Measurements from ENCODE around the gene NNAT.
"Not testable (repeated sequence)": the region's sequence is repeated elsewhere in the genome, so short reads cannot be mapped to it uniquely, and the experiment has no call there.

The NNAT gene

DNA sequence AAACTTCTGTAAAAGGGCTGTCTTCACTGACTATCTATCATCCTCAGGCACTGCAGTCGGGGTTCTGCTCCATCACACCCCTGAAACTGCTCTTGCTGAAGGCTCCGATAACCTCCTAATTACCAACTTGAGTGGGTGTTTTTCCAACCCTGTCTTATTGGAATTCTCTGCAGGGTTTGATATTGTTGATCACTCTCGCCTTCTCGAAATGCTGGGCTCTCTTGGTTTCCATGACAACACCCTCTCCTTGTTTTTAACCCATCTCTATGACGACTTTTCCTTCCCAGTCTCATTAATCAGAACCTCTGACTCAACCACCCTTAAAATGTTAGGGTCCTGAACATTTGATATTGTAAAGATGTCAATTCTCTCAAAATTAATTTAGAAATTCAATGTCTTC, 39.4 kb upstream of the NNAT start:
- Histone ChIP-seq H3K4me1 (ENCODE audit: control insufficient read depth, insufficient read depth, low read length) (peaks cover 5% of the 10 kb centered on the region), H3K4me3 (ENCODE audit: low read length in 2 of 2) (no peak overlapping the region), H3K36me3 (ENCODE audit: control insufficient read depth in 2 of 2, insufficient read depth in 2 of 2, low read length in 2 of 2) (no peaks in the 10 kb centered on the region), H3K9ac (ENCODE audit: low read length in 2 of 2) (no peak overlapping the region), H3K27ac (ENCODE audit: low read length) (no peak overlapping the region), H3K27me3 (ENCODE audit: control insufficient read depth in 1 of 2, insufficient read depth in 2 of 2, low read length in 2 of 2) (no peaks in the 10 kb centered on the region), H3K9me3 (ENCODE audit: control insufficient read depth in 2 of 2, low read length in 2 of 2) (no peaks in the 10 kb centered on the region)

DNA sequence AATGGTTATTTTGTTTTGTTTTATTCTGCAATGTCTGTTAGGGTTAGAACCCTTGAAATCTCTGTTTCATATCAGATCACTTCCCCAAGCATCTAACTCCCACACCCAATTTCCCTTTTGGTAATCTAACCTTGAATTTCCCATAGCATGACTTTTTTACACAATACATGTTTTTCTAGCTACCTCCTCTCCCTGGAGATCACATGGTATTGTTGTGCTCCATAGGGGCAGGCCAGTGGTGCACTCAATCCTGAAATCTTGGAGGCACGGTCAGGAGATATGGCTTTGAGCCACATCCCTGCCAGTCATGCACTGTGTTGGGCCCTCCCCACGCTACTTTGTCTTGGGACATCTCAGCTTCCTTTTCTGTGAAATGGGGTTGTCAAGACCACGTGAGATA, 36.7 kb upstream of the NNAT start:
- Histone ChIP-seq H3K9ac (ENCODE audit: low read length in 2 of 2) (no peak overlapping the region), H3K27ac (ENCODE audit: low read length) (no peak overlapping the region)

DNA sequence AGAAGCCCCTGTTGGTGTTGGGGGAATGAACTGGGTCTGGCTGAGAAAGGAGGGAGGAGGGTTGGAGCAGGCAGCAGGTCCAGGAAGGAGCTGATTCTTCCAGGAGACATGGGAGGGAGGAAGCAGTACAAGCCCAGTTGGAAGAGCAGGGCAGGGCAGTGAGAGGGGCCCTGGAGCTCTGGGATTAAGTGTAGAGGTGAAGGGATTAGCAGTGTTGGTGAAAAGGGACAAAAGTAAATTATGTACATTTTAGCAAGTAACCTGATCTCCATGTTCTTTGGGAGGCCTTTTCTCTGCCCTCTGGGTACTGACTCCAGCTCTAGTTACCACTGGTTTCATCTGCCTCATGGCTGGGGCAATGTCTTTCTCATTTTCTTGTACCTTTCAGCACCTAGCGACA, 34.8 kb upstream of the NNAT start:
- not testable (repeated sequence) for H3K4me1 ChIP-seq (ENCODE audit: control insufficient read depth, insufficient read depth, low read length); H3K27ac ChIP-seq (ENCODE audit: low read length); H3K4me3 ChIP-seq (ENCODE audit: low read length in 2 of 2); H3K27me3 ChIP-seq (ENCODE audit: control insufficient read depth in 1 of 2, insufficient read depth in 2 of 2, low read length in 2 of 2); H3K9ac ChIP-seq (ENCODE audit: low read length in 2 of 2); H3K9me3 ChIP-seq (ENCODE audit: control insufficient read depth in 2 of 2, low read length in 2 of 2); H3K36me3 ChIP-seq (ENCODE audit: control insufficient read depth in 2 of 2, insufficient read depth in 2 of 2, low read length in 2 of 2)

More for the DNA sequence above, 36.7 kb upstream of the NNAT start:
- Histone ChIP-seq H3K27me3 (ENCODE audit: control insufficient read depth in 1 of 2, insufficient read depth in 2 of 2, low read length in 2 of 2) (no peaks in the 10 kb centered on the region), H3K4me3 (ENCODE audit: low read length in 2 of 2) (no peak overlapping the region), H3K36me3 (ENCODE audit: control insufficient read depth in 2 of 2, insufficient read depth in 2 of 2, low read length in 2 of 2) (no peaks in the 10 kb centered on the region), H3K4me1 (ENCODE audit: control insufficient read depth, insufficient read depth, low read length) (peaks cover 5% of the 10 kb centered on the region), H3K9me3 (ENCODE audit: control insufficient read depth in 2 of 2, low read length in 2 of 2) (no peaks in the 10 kb centered on the region)

DNA sequence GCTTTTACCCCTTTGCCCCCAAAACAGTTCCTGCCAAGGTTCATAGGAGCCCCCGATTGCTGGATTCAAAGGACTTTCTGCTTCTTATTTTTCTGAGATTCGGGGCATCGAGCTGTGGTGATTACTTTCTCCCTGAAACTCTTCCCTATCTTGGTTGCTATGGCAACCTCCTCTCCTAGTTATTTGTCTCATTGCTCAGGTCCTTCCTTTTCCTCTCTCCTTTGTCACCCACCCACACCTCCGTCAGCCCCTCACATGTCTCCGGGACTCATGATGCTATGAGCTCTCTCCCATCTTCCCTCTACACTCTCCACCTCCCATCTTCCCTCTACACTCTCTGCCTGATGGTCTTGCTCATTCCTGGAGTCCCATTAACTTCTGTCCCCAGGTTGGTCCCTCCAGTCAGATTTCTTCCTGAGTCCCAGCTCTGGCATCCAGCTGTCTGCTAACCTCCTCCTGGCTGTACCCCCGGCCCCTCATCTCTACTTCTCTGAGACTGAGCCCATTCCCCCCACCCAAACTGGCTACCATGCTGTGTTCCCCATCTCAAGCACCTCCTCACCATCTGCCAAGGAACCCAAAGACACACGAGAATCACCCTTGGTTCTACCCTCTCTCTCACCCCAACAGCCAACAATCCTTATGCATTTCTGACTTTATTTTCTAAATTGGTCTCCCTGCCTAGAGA, 30.2 kb upstream of the NNAT start:
- Histone ChIP-seq H3K27me3 (ENCODE audit: control insufficient read depth in 1 of 2, insufficient read depth in 2 of 2, low read length in 2 of 2) (no peaks in the 10 kb centered on the region), H3K36me3 (ENCODE audit: control insufficient read depth in 2 of 2, insufficient read depth in 2 of 2, low read length in 2 of 2) (peaks cover 17 to 21% of the 10 kb centered on the region in 2 donors), H3K9ac (ENCODE audit: low read length in 2 of 2) (no peak overlapping the region), H3K4me1 (ENCODE audit: control insufficient read depth, insufficient read depth, low read length) (no peaks in the 10 kb centered on the region), H3K9me3 (ENCODE audit: control insufficient read depth in 2 of 2, low read length in 2 of 2) (no peaks in the 10 kb centered on the region), H3K27ac (ENCODE audit: low read length) (no peak overlapping the region), H3K4me3 (ENCODE audit: low read length in 2 of 2) (no peak overlapping the region)

DNA sequence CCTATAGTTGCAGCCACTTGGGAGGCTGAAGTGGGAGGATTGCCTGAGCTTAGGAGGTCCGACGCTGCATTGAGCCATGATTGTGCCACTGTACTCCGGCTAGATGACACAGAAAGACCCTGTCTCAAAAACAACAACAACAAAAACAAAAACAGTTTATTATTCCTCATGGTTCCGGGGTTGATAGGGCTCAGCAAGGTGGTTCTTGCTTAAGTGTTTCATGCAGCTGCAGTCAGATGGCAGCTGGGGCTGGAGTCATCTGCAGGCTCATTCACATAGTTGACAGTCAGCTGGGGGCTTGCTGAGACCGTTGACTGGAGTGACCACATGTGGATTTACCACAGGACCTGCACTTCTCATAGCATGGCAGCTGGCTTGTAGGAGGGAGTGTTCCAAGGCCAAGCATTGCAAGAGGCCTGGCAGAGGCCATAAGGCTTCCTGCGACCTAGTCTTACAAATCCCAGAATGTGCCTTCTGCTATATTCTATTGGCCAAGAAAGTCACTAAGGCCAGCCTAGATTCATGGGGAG, 28.9 kb upstream of the NNAT start:
- Histone ChIP-seq H3K27ac (ENCODE audit: low read length) (no peak overlapping the region), H3K4me3 (ENCODE audit: low read length in 2 of 2) (no peak overlapping the region), H3K27me3 (ENCODE audit: control insufficient read depth in 1 of 2, insufficient read depth in 2 of 2, low read length in 2 of 2) (no peaks in the 10 kb centered on the region), H3K9ac (ENCODE audit: low read length in 2 of 2) (no peak overlapping the region), H3K4me1 (ENCODE audit: control insufficient read depth, insufficient read depth, low read length) (no peaks in the 10 kb centered on the region), H3K9me3 (ENCODE audit: control insufficient read depth in 2 of 2, low read length in 2 of 2) (no peaks in the 10 kb centered on the region), H3K36me3 (ENCODE audit: control insufficient read depth in 2 of 2, insufficient read depth in 2 of 2, low read length in 2 of 2) (peaks cover 17 to 21% of the 10 kb centered on the region in 2 donors)

DNA sequence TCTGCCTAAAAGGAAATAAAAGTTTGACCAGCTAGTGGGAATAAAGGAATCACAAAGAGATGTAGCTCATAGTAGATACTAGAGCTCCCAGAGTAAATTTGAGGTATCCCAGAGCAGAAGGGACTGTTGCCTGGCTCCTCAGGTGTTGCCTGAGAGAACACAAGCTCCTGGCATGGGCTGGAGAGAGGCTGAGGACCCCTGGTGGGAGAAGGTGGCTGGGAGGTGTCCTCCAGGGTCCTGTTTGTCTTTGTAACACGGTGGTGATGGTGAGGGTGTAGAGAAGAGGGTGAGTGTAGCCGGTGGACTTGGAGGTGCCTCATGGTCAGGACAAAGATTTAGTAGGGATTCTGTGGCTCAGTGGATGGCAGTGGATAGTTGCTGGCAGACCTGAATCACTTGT, 28.1 kb upstream of the NNAT start:
- Histone ChIP-seq H3K9ac (ENCODE audit: low read length in 2 of 2) (no peak overlapping the region), H3K4me3 (ENCODE audit: low read length in 2 of 2) (no peak overlapping the region), H3K4me1 (ENCODE audit: control insufficient read depth, insufficient read depth, low read length) (no peaks in the 10 kb centered on the region), H3K9me3 (ENCODE audit: control insufficient read depth in 2 of 2, low read length in 2 of 2) (no peaks in the 10 kb centered on the region), H3K27ac (ENCODE audit: low read length) (no peak overlapping the region), H3K36me3 (ENCODE audit: control insufficient read depth in 2 of 2, insufficient read depth in 2 of 2, low read length in 2 of 2) (peaks cover 17 to 21% of the 10 kb centered on the region in 2 donors), H3K27me3 (ENCODE audit: control insufficient read depth in 1 of 2, insufficient read depth in 2 of 2, low read length in 2 of 2) (no peaks in the 10 kb centered on the region)

DNA sequence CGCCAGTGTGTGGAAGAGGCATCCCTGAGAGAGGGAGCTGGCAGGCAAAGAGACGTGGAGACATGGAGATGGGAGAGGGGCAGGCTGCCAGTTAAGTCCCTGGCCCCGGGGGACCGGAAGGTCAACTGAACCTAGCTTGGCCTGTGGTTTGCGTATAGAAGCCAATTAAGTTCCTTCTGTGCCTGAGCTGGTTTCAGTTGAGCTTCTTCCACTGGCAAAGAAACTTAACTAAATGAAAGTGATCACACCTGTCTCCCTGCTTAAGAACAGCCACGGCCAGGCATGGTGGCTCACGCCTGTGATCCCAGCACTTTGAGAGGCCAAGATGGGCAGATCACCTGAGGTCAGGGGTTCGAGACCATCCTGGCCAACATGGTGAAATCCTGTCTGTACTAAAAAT, 26.7 kb upstream of the NNAT start:
- Histone ChIP-seq H3K27ac (ENCODE audit: low read length) (no peak overlapping the region), H3K27me3 (ENCODE audit: control insufficient read depth in 1 of 2, insufficient read depth in 2 of 2, low read length in 2 of 2) (no peaks in the 10 kb centered on the region), H3K4me3 (ENCODE audit: low read length in 2 of 2) (no peak overlapping the region), H3K36me3 (ENCODE audit: control insufficient read depth in 2 of 2, insufficient read depth in 2 of 2, low read length in 2 of 2) (peaks cover 20 to 26% of the 10 kb centered on the region in 2 donors), H3K9me3 (ENCODE audit: control insufficient read depth in 2 of 2, low read length in 2 of 2) (no peaks in the 10 kb centered on the region), H3K4me1 (ENCODE audit: control insufficient read depth, insufficient read depth, low read length) (no peaks in the 10 kb centered on the region), H3K9ac (ENCODE audit: low read length in 2 of 2) (no peak overlapping the region)

DNA sequence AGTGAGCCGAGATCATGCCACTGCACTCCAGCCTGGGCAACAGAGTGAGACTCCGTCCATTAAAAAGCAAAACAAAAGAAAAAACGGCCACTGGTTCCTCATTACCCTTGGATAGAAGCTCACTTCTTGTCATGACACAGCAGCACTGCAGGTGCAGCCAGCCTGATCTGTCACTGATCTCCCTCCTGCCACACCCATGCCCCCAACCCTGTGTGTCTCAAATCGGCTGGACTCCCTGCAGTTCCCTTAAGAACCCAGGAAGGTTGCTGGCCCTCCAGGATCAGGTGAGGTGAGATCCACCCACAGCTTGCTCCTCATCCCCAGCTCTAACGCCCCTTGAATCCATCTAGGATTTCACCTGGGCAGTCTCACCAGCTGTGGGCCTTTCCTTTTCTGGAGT, 26.3 kb upstream of the NNAT start:
- Histone ChIP-seq H3K9me3 (ENCODE audit: control insufficient read depth in 2 of 2, low read length in 2 of 2) (no peaks in the 10 kb centered on the region), H3K4me1 (ENCODE audit: control insufficient read depth, insufficient read depth, low read length) (no peaks in the 10 kb centered on the region), H3K4me3 (ENCODE audit: low read length in 2 of 2) (no peak overlapping the region), H3K27me3 (ENCODE audit: control insufficient read depth in 1 of 2, insufficient read depth in 2 of 2, low read length in 2 of 2) (no peaks in the 10 kb centered on the region), H3K36me3 (ENCODE audit: control insufficient read depth in 2 of 2, insufficient read depth in 2 of 2, low read length in 2 of 2) (peaks cover 20 to 26% of the 10 kb centered on the region in 2 donors), H3K9ac (ENCODE audit: low read length in 2 of 2) (no peak overlapping the region), H3K27ac (ENCODE audit: low read length) (no peak overlapping the region)

DNA sequence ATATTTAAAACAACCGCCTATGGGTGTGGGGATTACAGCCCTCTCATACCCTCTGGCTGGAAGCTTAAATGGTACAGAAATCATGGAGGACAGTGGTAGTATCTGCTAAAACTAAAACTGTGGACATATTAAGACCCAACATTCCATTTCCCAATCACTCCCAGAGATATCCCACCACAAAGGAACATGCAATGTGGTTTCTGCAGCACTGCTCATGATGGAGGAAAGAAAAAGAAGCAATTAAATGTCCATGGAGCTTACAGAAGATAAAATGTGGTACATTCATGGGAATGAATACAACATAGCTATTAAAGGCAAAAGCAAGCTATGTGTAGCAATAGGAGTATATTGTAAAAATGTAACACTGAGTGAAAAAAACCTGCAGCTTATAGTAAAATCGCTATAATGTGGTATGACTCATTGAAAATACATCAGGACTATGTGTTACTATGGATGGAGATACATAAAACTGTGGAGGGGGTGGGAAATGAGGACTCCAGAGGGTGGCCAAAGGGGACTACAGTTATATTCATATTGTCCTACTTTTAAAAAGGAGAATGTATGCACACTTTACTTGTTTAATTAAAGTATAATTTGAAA, 22.9 kb upstream of the NNAT start:
- Histone ChIP-seq H3K27ac (ENCODE audit: low read length) (no peak overlapping the region), H3K9me3 (ENCODE audit: control insufficient read depth in 2 of 2, low read length in 2 of 2) (no peaks in the 10 kb centered on the region), H3K36me3 (ENCODE audit: control insufficient read depth in 2 of 2, insufficient read depth in 2 of 2, low read length in 2 of 2) (peaks cover 12 to 19% of the 10 kb centered on the region in 2 donors), H3K27me3 (ENCODE audit: control insufficient read depth in 1 of 2, insufficient read depth in 2 of 2, low read length in 2 of 2) (no peaks in the 10 kb centered on the region), H3K4me1 (ENCODE audit: control insufficient read depth, insufficient read depth, low read length) (no peaks in the 10 kb centered on the region), H3K9ac (ENCODE audit: low read length in 2 of 2) (no peak overlapping the region), H3K4me3 (ENCODE audit: low read length in 2 of 2) (no peak overlapping the region)

DNA sequence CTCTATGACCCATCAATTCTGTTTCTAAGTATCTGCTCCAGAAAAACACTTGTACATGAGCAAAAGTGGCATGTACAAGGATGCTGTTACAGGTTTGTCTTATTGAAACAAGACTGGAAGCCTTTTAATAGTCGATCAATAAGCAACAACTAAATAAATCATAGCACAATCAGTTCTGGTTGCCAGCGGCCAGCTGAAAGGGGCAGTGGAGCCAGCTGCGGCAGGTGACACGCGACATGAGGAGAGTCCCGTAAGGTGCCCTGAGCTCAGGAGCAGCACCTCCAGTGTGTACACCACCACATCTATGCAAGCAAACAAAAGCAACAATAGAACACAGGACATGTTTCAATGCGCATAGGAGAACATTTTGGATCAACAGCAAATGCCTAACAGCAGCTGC, 20.7 kb upstream of the NNAT start:
- no peaks in the 10 kb centered on the region for H3K27me3 ChIP-seq (ENCODE audit: control insufficient read depth in 1 of 2, insufficient read depth in 2 of 2, low read length in 2 of 2)
- no peak overlapping the region for H3K27ac ChIP-seq (ENCODE audit: low read length)
- no peaks in the 10 kb centered on the region for H3K9me3 ChIP-seq (ENCODE audit: control insufficient read depth in 2 of 2, low read length in 2 of 2)
- H3K9ac ChIP-seq (ENCODE audit: low read length in 2 of 2): no peak overlapping the region
- no peaks in the 10 kb centered on the region for H3K4me1 ChIP-seq (ENCODE audit: control insufficient read depth, insufficient read depth, low read length)
- H3K4me3 ChIP-seq (ENCODE audit: low read length in 2 of 2): no peak overlapping the region
- H3K36me3 ChIP-seq (ENCODE audit: control insufficient read depth in 2 of 2, insufficient read depth in 2 of 2, low read length in 2 of 2): peaks cover 5 to 11% of the 10 kb centered on the region in 2 donors

DNA sequence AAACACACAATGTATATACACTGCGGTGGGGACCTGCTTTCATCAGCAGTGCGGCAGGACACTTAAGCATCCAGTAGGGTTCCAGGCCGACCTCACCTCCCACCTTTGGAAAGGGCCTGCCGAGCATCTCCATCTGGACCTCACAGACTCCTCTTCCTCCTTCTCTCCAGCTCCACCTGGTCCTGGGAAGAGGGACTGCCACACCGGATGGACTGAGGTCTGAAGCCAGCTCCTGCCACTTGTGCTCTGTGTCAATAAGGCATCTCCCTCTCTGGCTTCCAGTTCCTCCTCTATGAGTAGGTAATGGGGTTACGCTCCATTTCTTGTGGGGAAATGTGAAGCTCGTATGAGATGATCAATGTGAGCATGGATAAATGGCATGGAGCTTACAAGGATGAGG, 19.1 kb upstream of the NNAT start:
- Histone ChIP-seq H3K9me3 (ENCODE audit: control insufficient read depth in 2 of 2, low read length in 2 of 2) (no peaks in the 10 kb centered on the region), H3K9ac (ENCODE audit: low read length in 2 of 2) (no peak overlapping the region), H3K36me3 (ENCODE audit: control insufficient read depth in 2 of 2, insufficient read depth in 2 of 2, low read length in 2 of 2) (peaks cover 3 to 6% of the 10 kb centered on the region in 2 donors), H3K4me3 (ENCODE audit: low read length in 2 of 2) (no peak overlapping the region), H3K4me1 (ENCODE audit: control insufficient read depth, insufficient read depth, low read length) (peaks cover 3% of the 10 kb centered on the region), H3K27ac (ENCODE audit: low read length) (no peak overlapping the region), H3K27me3 (ENCODE audit: control insufficient read depth in 1 of 2, insufficient read depth in 2 of 2, low read length in 2 of 2) (no peaks in the 10 kb centered on the region)

Measured in stomach smooth muscle (tissue), 2 donors.